Measurements from ENCODE around the gene SMOC2.

Gene SMOC2

DNA sequence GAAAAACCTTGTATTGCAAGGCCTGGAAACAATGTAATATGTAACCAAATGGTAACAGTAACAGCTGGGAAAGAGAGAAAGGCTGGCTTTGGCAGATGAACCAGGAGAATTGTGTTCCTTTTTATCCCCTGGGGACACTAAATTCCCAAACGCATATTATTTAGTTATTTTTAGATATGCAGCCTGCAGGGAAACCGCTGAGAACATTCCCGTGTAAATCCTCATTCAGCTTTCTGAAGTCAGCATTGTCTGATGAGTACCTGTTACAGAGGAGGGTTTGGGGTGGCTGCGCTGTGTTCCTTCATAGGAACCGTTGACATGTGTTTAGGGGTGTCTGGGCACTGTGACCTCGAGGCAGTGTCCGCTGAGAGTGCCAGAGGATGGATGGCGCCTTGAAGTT is 101.3 kb downstream of the SMOC2 start:
- CTCF ChIA-PET: interaction anchor here (0.6 kb wide), 2 partner anchors 30 to 372 kb away, joined by 3 read pairs; no protein-coding TSS in a partner anchor
- Histone ChIP-seq H3K4me1 (ENCODE audit: control insufficient read depth, insufficient read depth, low read length) (no peaks in the 10 kb centered on the region), H3K27ac (ENCODE audit: extremely low read depth, low read depth, low read length) (no peak overlapping the region), H3K36me3 (ENCODE audit: control insufficient read depth in 2 of 2, insufficient read depth in 1 of 2, low read length in 2 of 2) (no peaks in the 10 kb centered on the region), H3K9me3 (ENCODE audit: control insufficient read depth, insufficient read depth, low read depth, low read length) (no peaks in the 10 kb centered on the region), H3K4me3 (ENCODE audit: low read depth, low read length) (no peak overlapping the region)
- TF ChIP-seq ZNF394 (tag by site-specific recombination; IDR thresholded peaks at IDR 0.05; ENCODE audit: borderline replicate concordance) (no peak), ZNF510 (tag by site-specific recombination; IDR thresholded peaks at IDR 0.05; ENCODE audit: insufficient replicate concordance) (no peak), ZNF785 (tag by site-specific recombination; IDR thresholded peaks at IDR 0.05) (no peak), ZBTB8A (tag by site-specific recombination; IDR thresholded peaks at IDR 0.05) (no peak), AEBP2 (tag by site-specific recombination; IDR thresholded peaks at IDR 0.05; ENCODE audit: borderline replicate concordance) (no peak), ZNF558 (tag by site-specific recombination; IDR thresholded peaks at IDR 0.05) (no peak), OVOL3 (tag by site-specific recombination; IDR thresholded peaks at IDR 0.05) (no peak), ZNF341 (tag by site-specific recombination; IDR thresholded peaks at IDR 0.05; ENCODE audit: low read depth) (no peak), ZNF677 (tag by site-specific recombination; IDR thresholded peaks at IDR 0.05) (no peak), ZNF174 (tag by site-specific recombination; IDR thresholded peaks at IDR 0.05) (no peak), ZNF433 (tag by site-specific recombination; IDR thresholded peaks at IDR 0.05; ENCODE audit: low read depth) (no peak), INSM2 (tag by site-specific recombination; IDR thresholded peaks at IDR 0.05) (no peak), ZNF426 (tag by site-specific recombination; IDR thresholded peaks at IDR 0.05) (no peak)
- TF ChIP-seq, protein P1, sequence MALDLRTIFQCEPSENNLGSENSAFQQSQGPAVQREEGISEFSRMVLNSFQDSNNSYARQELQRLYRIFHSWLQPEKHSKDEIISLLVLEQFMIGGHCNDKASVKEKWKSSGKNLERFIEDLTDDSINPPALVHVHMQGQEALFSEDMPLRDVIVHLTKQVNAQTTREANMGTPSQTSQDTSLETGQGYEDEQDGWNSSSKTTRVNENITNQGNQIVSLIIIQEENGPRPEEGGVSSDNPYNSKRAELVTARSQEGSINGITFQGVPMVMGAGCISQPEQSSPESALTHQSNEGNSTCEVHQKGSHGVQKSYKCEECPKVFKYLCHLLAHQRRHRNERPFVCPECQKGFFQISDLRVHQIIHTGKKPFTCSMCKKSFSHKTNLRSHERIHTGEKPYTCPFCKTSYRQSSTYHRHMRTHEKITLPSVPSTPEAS (tag by site-specific recombination; IDR thresholded peaks at IDR 0.05): no peak
- POLR2A ChIA-PET: no interaction called here

DNA sequence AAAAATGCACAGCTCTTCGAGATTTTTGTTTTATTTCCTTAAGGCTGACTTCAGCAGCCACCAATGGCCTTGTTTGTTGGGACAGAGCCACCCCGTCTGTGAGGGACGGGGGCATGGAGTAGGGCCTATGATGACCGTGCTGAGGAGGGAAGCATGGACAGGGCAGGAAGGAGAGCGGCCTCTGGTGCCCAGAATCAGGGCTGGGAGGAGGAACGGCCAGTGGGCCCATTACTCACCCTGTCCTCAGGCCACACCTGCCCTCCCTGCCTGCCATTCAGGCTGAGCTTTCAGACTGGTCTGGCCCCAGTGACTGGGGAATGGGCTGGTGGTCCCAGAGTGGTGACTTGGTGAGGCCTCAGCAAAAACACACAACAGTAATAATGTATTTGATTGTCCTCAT is 104.4 kb downstream of the SMOC2 start:
- TF ChIP-seq ZEB2 (tag by site-specific recombination; IDR thresholded peaks at IDR 0.05) (no peak), ZNF366 (tag by site-specific recombination; conservative IDR thresholded peaks at IDR 0.05) (no peak), ZNF24 (tag by site-specific recombination; IDR thresholded peaks at IDR 0.05) (no peak), ZNF658 (tag by site-specific recombination; IDR thresholded peaks at IDR 0.05) (no peak), FEZF1 (tag by site-specific recombination; IDR thresholded peaks at IDR 0.05) (no peak), ZSCAN5A (tag by site-specific recombination; IDR thresholded peaks at IDR 0.05) (no peak), ZNF132 (tag by site-specific recombination; IDR thresholded peaks at IDR 0.05; ENCODE audit: borderline replicate concordance) (no peak), ZNF157 (tag by site-specific recombination; IDR thresholded peaks at IDR 0.05) (no peak), ZBTB21 (tag by site-specific recombination; IDR thresholded peaks at IDR 0.05) (no peak), ZNF558 (tag by site-specific recombination; IDR thresholded peaks at IDR 0.05) (no peak)
- TF ChIP-seq, protein P2, sequence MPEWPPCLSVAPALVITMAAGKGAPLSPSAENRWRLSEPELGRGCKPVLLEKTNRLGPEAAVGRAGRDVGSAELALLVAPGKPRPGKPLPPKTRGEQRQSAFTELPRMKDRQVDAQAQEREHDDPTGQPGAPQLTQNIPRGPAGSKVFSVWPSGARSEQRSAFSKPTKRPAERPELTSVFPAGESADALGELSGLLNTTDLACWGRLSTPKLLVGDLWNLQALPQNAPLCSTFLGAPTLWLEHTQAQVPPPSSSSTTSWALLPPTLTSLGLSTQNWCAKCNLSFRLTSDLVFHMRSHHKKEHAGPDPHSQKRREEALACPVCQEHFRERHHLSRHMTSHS (tag by site-specific recombination; IDR thresholded peaks at IDR 0.05): no peak
- TF ChIP-seq, protein P3, sequence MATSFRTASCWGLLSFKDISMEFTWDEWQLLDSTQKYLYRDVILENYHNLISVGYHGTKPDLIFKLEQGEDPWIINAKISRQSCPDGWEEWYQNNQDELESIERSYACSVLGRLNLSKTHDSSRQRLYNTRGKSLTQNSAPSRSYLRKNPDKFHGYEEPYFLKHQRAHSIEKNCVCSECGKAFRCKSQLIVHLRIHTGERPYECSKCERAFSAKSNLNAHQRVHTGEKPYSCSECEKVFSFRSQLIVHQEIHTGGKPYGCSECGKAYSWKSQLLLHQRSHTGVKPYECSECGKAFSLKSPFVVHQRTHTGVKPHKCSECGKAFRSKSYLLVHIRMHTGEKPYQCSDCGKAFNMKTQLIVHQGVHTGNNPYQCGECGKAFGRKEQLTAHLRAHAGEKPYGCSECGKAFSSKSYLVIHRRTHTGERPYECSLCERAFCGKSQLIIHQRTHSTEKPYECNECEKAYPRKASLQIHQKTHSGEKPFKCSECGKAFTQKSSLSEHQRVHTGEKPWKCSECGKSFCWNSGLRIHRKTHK (tag by site-specific recombination; IDR thresholded peaks at IDR 0.05): no peak
- H3K9me3 ChIP-seq (ENCODE audit: control insufficient read depth, insufficient read depth, low read depth, low read length): no peaks in the 10 kb centered on the region
- H3K4me1 ChIP-seq (ENCODE audit: control insufficient read depth, insufficient read depth, low read length): no peaks in the 10 kb centered on the region
- no peaks in the 10 kb centered on the region for H3K36me3 ChIP-seq (ENCODE audit: control insufficient read depth in 2 of 2, insufficient read depth in 1 of 2, low read length in 2 of 2)
- H3K27ac ChIP-seq (ENCODE audit: extremely low read depth, low read depth, low read length): no peak overlapping the region
- ChIA-PET POLR2A (no interaction called here), CTCF (interaction anchor here (0.6 to 0.7 kb wide), 3 partner anchors 14 to 611 kb away, joined by 3 to 5 read pairs (median 4); no protein-coding TSS in a partner anchor)
- H3K4me3 ChIP-seq (ENCODE audit: low read depth, low read length): no peak overlapping the region

Measured in HEK293 (cell line).